ENCODE data around the gene HSPE1. TPM values are rescaled to one million over a fixed set of nuclear protein-coding genes. Genes with fewer than 3 reads are reported as not detected.

HSPE1 gene
- total RNA-seq, 1 experiment from 2014 or later, result 291 TPM

DNA sequence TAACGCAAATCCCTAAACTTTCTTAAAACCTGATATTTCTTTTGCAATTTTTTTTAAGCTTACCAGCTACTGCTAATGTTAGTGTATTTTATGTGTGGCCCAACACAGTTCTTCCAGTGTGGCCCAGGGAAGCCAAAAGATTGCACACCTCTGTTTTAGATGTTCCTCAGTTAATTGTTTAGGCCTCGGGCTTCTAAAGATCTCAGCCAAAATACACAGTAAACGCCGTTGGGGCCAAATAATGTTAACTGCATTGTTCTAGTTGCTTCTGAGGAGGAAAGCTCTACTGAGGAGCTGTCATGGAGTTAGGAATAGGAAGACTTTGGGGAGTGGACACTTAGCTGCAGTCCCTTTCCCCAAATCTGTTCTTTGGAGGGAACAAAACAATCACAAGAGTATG is 2.0 kb downstream of the HSPE1 start:
- H4K20me1 ChIP-seq (ENCODE audit: insufficient read depth), result peaks cover 33% of the 10 kb centered on the region; the same call in 1 of the 2 replicates
- ATAC-seq (no peak), DNase-seq (ENCODE audit: low read depth, low spot score) (no peak)
- H3K36me3 ChIP-seq (ENCODE audit: control insufficient read depth in 1 of 2, insufficient read depth in 2 of 2, low read length in 2 of 2), result peaks cover 26 to 63% of the 10 kb centered on the region in 2 experiments; a peak in 3 of 4 replicates
- no peak overlapping the region for H3K9ac ChIP-seq (ENCODE audit: low read length)
- no TSS peak for BruUV-seq (replicated peaks)
- ChIA-PET POLR2A (interaction anchor here (2.1 kb wide), 1 partner anchor 11 kb away, joined by 8 read pairs; no protein-coding TSS in a partner anchor), RAD21 (ENCODE audit: low non-redundant PET in 1 of 2, low total read pairs in 2 of 2, uncharacterized antibody in 2 of 2, unreplicated experiment in 2 of 2) (no interaction called here), CTCF (no interaction called here)
- H3K9me2 ChIP-seq (ENCODE audit: insufficient read depth), result no peaks in the 10 kb centered on the region
- H3K4me3 ChIP-seq (replicated peaks in 1 of 2; ENCODE audit: low read depth in 1 of 2, low read length in 2 of 2), result peak overlapping the region in 1 of 2 experiments; percentile 81; a peak in 2 of 4 replicates
- peaks cover 71% of the 10 kb centered on the region for H3K79me2 ChIP-seq (ENCODE audit: insufficient read depth, low read length)
- H2AFZ ChIP-seq (ENCODE audit: low read depth, low read length, poor library complexity, severe bottlenecking), result no peak overlapping the region
- TF ChIP-seq ZBTB33 (IDR thresholded peaks at IDR 0.05; ENCODE audit: extremely low read depth, insufficient replicate concordance, low read length) (no peak), EZH2phosphoT487 (IDR thresholded peaks at IDR 0.05; ENCODE audit: borderline replicate concordance) (no peak), POLR2A (IDR thresholded peaks at IDR 0.05; ENCODE audit: borderline replicate concordance, extremely low read depth, insufficient read depth, insufficient read length) (no peak), MAX (IDR thresholded peaks at IDR 0.05) (no peak), ZNF274 (IDR thresholded peaks at IDR 0.05; ENCODE audit: low read depth, low read length) (no peak), CEBPB (IDR thresholded peaks at IDR 0.05; ENCODE audit: low read depth) (no peak), SP1 (IDR thresholded peaks at IDR 0.05; ENCODE audit: low read depth) (no peak), EGR1 (IDR thresholded peaks at IDR 0.05; ENCODE audit: low read depth) (no peak), YY1 (IDR thresholded peaks at IDR 0.05; ENCODE audit: extremely low read depth, insufficient replicate concordance, low read depth, low read length) (no peak)
- TF ChIP-seq, protein P1, sequence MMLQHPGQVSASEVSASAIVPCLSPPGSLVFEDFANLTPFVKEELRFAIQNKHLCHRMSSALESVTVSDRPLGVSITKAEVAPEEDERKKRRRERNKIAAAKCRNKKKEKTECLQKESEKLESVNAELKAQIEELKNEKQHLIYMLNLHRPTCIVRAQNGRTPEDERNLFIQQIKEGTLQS (IDR thresholded peaks at IDR 0.05), result no peak
- H3K27ac ChIP-seq (ENCODE audit: low read depth, low read length), result peak overlapping the region; percentile 98; the same call in 1 of the 2 replicates
- intact Hi-C loops (cut with micrococcal nuclease), result loop anchor here (10.0 kb wide), 1 partner anchor 203 kb away; the partner anchor contains the start of gene MARS2
- peaks cover 7 to 22% of the 10 kb centered on the region in 2 experiments; a peak in 3 of 4 replicates for H3K4me1 ChIP-seq (ENCODE audit: control insufficient read depth in 1 of 2, insufficient read depth in 2 of 2, low read length in 2 of 2)
- H3K9me3 ChIP-seq (ENCODE audit: control insufficient read depth in 1 of 2, insufficient read depth in 1 of 2, low read depth in 1 of 2, low read length in 2 of 2), result no peaks in the 10 kb centered on the region
- no peaks in the 10 kb centered on the region for H3K27me3 ChIP-seq (ENCODE audit: insufficient read depth, low read length)
- peak overlapping the region; percentile 67 for H3K4me2 ChIP-seq (ENCODE audit: low read length)
